ENCODE results near the gene MRPL24.

The MRPL24 gene

DNA sequence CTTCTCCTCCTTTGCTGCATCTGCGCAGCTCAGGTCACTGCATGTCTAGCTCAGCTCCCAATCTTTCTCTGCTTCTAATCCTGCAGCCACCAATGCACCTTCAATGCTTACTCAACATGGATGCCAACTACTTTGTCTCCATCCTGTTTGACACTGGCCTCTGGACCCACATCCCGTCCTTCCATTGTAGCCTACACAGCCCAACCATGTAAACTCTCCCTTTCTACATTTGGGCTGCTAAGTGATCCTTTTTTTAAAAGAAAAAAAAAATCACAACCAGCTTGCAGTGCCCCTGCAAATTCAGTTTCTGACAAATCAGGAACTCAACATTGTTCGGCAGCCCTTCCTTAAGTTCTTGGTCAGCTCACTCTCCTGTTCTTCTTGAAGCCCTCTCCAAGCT lies 26.1 kb downstream of the MRPL24 start:
- FAIRE-seq: no peak
- no peak for DNase-seq (ENCODE audit: insufficient read length, low spot score)

DNA sequence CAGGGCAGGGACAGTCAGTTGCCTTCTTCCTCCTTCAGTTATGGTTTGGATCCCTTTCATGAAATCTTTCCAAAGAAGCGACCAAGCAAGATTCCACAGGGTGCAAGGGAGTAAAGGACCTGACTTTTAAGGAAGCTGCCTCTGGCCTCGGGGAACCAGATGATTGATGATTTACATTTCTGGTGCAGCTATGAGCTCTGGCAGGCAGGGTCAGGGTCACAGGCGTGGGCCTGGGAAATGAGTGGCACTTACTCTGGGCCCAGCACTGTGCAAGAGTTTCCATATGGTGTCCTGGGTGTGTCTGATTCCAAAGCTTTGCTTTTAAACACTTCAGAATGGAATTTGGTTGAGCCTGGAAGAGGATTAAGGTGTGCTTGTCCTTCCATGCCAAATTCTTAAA lies 28.3 kb downstream of the MRPL24 start:
- FAIRE-seq (no peak), DNase-seq (ENCODE audit: insufficient read length, low spot score) (no peak)

DNA sequence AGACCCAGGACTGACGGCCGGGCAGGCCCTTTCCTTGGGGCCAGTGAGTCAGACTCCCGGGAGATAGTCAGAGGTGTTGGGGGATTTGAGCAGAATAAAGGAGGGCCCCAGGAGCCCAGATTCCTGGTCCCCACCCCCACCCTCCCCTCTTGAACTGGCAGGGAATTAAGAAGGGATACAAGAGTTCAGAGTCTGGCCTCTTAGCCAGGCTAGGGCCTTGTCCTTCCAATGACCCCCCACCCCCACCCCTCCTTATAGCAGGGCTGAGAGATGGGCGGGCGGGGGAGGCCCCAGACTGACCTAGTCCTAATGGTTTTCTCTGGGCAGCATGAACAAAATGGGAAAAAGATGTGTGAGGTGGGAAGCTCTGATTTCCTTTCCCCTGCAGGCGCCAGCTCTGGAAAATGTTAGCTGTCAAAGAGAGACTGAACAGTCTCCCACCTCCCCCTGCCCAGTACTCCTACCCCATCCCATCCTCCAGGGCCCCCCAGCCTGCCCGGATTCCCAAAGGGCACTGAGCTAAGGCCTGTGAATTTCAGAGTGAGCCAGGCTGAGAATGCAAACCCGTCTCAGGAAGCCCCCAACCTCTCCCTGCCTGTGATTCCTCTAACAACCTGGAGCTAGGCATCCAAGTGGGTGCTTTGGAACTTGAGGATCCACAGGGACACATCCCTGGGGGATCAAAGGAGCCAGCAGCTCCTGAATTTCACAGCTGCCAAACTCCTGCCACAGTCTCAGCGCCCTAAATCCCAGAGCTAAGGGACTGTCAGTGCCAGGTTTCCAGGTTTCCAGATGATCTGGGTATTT lies 29.7 kb downstream of the MRPL24 start:
- DNase-seq (ENCODE audit: insufficient read length, low spot score) (no peak), FAIRE-seq (no peak)

DNA sequence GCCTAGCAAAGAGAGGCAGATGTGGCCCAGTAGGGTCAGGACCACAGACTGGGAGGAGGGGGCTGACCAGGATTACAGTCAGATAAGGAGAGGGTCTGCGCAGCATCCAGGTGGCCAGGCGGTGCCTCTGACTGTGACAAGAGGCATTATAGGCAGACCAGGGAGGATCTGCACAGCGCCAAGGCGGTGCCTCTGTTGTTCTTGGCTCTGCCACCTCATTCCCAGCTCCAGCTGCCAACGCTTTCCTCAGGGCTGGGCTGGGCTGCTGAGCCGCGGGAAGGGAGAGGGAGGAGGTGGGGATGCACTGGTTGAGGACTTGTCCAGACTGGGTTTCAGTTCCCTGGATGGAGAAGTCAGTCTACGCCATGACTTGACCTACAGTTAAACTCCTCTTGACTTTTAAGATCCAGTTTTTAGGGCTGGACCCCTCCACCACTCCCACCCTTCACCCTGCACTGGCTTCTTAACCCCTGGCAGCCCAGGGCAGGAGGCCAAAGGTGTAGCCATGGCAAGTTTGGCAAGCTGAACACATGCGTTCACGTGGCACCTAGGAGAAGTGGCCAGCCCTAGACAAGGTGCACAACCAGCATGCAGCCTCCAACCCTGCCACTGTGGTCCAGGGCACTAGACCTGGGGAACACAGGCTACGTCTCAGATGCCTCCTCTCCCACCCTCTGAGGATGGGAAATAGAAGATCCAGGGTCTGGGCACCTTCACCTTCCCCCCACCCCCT lies 31.0 kb downstream of the MRPL24 start:
- no peak for DNase-seq (ENCODE audit: insufficient read length, low spot score)
- FAIRE-seq: no peak

DNA sequence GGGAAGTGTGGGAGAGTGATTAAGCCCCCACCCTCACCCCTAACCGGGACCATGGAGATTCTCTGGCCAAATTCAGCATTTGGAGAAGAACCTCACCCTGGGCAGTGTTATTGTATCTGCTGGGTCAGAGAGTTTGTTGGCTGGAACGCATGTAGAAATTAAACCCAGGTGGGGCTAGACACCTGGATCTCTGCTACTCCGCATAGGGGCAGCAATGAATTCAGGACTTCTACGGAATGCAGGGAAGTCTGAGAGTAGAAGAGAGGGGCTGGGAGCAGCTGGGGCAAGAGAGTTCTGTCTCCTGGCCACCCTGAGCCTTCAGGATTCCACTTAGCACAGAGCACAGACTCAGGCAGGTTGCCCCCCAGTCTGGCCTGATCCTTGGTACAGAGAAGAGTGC lies 31.9 kb downstream of the MRPL24 start:
- DNase-seq (ENCODE audit: insufficient read length, low spot score): no peak
- FAIRE-seq: no peak

DNA sequence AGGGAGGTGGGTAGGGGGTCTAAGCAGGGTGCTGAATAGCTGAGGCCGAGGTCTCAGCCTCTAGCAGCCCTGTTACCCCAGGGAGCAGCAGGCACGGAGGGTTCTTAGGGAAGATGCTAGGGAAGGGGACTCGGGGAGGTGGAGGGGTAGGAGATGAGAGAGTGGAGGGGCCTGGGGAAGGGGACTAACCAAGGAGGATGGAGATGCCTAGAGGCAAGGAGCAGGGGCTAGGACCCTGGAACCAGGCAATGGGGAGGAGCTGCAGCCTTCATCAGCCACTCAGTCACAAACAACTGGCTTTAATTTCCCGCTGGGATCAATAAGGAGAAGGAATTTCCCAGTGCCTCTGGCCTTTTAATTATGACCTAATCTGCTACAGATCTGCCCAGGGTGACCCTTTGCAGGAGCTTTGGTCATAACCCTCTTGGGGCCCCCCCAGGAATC lies 32.6 kb downstream of the MRPL24 start:
- no peak for DNase-seq (ENCODE audit: insufficient read length, low spot score)
- no peak for FAIRE-seq

DNA sequence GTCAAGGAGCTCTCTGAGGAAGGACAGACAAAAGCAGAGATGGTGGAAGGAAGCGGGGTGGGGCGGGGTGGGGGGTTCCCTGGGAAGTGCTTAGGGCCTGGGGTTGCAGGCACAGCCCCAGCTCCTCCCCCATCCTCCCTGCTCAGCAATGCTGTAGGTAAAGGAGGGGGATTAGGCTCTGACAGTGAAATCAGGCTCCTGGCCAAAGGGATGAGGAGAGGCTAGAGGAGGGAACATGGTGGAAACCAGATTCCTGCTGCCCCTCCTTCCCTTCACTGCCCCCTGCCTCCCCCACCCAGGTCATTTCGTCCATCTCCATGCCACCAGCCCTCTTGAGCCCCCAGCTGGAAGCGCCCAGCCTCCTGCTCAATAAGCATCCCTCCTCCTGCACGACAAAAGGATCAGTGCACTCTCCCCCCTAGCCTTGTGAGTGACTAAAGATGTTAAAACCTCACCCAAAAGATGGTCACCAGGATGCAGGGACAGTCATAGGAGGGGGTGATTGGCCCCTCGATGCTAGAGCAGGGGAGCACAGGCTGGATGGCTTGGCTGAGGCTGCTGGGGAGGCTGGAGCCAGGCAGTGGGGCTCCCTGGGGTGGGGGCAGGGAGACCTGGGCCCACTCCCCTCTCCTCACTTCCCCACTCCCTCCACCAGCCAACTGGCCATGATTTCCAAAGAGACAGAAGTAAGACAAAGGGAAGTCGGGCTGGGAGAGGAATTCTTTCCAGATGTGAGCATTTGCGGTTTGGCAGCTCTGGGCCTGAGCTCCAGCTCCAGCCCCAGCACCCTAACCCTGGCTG lies 33.3 kb downstream of the MRPL24 start:
- FAIRE-seq: no peak
- no peak for DNase-seq (ENCODE audit: insufficient read length, low spot score)

DNA sequence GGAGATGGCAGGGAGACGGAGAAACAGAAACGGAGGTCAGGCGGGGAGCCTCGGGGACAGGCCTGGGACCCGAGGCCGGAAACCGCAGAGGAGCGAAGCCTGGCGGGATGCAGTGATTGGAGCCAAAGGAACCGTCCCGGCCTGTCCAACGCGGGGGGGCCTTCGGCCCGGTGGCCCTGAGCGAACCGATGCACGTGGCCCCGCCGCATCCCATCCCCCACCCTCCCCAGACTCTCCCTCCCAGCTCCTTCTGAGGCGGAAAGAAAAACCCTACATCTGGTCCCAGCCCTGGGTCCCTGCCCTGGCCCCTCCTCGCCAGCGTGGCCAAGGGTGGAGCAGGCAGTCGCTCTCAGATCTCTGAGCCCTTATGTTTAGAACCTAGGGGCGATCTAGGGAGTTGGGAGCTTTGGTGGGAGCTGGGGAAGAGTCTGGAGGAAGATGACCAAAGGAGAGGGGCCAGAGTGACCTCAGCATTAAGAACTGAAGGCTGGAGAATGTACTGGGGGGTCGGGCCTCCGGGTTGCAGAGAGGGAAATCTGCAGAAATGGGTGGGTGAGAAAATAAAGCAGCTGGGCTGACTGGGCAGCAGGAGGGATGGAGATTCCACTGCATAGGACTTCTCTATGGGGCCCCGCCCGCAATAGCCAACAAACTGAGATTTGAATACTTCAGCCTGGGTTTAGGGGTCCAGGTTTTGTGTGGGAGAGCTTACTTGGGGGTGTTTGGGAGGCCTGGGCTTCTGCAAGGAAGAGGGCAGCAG lies 34.1 kb downstream of the MRPL24 start:
- FAIRE-seq (no peak), DNase-seq (ENCODE audit: insufficient read length, low spot score) (no peak)

DNA sequence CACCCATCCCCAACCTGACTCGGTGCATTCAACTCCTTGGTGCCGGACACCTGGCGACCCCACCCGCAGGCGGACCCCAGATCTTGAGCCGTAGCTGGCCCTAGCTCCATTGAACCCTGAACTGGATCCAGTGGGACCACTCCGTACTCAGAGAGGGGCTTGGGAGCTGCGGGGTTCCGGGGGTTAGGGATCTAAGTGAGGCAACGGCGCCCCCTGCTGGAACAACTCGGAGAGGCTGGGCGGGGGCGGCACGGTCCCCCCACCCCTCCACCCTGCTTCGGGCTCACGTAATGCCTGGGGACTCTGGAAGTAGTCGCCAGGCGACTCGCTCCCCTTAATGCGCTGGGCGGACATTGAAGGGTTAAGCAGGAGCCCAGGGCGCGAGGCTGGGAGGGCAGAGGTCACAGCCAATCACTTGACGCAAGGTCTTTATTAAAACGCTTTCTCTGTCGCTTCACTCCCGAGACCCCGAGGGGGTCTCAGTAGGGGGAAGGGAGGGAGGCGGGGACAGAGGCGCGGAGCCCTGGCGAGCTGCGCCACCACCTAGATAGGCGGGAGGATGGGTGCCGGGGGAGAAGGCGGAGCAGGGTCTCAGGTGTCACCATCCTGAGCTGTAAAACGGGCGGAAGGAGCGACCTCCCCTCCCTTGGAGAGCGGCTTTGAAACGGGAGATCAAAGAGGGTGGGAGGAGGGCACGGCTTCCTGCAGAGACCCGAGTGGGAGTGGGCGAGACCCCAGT lies 34.8 kb downstream of the MRPL24 start:
- FAIRE-seq (no peak), DNase-seq (ENCODE audit: insufficient read length, low spot score) (peak; percentile 58)

DNA sequence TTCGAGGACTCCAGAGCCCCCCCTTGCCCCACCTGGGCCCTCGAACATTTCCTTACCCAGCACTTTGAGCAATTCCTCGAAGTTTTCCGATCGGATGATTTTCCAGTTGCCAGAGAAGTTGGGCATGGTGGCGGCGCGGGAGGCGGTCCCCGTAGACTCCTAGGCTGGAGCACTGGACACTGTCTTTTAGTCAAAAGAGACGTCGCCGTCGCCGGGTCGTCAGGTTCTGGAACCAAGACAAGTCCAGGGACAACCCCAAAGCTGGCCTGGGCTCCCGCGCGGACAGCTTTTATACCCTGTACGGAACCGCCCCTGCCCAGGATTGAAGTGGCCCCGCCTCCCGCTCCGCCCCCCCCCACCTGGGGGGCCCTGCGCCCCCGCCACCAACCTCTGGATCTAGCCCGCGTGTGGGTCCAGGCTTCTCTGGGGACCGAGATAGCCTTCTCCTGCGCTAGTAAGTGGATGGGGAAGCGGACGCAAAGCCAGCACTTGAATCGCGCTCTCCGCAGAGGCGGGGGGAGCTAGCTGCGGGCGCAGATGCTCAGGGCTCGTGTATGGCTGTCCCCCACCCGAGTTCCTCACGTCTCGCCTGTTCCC lies 35.5 kb downstream of the MRPL24 start, which contains the start of gene CRABP2:
CRABP2 (minus strand) TSS at position 263 of the 597 bp plus-strand sequence; CDS start at position 126, 137 bp downstream.
- FAIRE-seq (no peak), DNase-seq (ENCODE audit: insufficient read length, low spot score) (no peak)

DNA sequence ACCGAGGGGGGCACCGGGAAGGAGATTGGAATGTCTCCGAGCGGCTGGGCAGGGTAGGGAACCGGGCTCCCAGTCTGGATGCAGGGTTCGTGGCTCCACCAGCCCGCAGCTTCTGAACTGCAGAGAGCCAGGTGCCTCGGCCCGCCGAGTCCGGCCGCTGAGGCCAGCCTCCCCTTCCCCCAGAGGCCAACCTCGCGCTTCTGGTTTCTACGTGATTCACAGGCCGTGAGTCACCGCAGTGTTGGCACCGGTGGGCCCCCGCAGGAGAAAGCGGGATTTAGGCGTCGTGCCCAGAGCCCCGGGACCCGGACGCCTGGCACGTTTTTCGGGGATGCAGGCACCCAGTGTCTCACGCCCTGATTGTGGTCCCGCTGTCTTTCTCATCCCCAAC lies 36.0 kb downstream of the MRPL24 start:
- FAIRE-seq (no peak), DNase-seq (ENCODE audit: insufficient read length, low spot score) (no peak)

DNA sequence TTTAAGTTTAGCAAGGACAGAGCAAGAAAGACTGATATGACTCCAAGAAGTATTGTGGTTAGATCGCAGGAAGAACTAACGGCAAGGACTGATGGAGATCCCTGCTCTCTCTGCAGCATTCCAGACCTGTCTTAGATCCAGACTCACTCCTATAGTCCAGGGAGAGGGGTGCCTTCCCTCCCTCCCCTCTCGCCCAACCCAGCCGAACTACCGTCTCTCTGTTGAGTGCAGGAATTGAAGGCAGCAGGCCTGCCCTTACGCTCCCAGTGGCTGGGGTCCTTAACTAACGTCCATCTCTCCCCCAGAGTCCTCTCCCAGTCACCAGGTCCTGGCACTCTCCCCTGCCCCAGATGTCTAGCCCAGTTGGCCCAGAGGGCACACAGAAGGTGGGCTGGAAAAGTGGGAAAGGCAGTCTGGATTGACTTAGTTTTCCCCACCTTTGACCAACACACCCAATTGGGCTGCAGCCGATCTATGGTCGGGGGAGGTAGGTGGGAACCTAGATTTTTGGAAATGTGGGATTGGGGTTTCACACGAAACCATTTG lies 36.6 kb downstream of the MRPL24 start:
- no peak for FAIRE-seq
- DNase-seq (ENCODE audit: insufficient read length, low spot score): no peak

DNA sequence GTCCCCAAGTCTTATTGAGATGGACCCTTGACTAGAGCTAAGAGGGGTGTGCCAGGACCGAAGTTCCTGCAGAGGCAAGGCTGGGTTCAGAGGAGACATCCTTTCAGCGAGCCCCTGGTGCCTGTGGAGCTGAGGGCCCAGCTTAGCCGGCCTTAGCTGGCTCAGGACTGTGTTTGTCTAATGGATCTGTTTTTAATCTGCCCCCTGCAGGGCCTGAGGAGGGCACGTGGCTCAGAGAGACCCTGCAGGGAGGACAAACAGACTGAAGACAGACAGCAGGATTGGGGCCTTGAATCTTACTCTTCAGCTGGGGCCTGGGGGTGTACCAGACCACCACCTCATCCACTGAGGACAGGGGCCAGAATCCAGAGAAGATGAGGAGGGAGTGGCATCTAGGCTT lies 37.1 kb downstream of the MRPL24 start:
- no peak for DNase-seq (ENCODE audit: insufficient read length, low spot score)
- no peak for FAIRE-seq

DNA sequence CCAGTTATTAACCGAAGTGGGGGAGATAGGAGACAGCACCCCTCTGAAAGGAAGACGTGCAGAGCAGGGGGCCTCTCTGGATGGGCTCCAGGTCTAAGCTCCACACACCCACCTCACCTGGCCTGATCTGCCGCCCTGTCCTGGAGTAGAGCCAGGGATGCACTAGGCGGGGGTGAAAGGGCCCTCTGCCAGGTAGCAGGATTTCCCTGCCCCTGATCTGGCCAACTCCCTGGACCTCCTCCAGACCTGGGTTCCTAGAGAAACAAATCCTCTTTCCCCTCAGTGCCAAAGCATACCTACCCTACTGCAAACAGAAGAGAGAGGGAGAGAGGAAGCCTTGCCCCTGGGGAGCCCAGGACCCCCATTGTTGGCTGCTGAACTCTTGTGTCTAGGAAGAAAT lies 37.6 kb downstream of the MRPL24 start:
- no peak for DNase-seq (ENCODE audit: insufficient read length, low spot score)
- no peak for FAIRE-seq

DNA sequence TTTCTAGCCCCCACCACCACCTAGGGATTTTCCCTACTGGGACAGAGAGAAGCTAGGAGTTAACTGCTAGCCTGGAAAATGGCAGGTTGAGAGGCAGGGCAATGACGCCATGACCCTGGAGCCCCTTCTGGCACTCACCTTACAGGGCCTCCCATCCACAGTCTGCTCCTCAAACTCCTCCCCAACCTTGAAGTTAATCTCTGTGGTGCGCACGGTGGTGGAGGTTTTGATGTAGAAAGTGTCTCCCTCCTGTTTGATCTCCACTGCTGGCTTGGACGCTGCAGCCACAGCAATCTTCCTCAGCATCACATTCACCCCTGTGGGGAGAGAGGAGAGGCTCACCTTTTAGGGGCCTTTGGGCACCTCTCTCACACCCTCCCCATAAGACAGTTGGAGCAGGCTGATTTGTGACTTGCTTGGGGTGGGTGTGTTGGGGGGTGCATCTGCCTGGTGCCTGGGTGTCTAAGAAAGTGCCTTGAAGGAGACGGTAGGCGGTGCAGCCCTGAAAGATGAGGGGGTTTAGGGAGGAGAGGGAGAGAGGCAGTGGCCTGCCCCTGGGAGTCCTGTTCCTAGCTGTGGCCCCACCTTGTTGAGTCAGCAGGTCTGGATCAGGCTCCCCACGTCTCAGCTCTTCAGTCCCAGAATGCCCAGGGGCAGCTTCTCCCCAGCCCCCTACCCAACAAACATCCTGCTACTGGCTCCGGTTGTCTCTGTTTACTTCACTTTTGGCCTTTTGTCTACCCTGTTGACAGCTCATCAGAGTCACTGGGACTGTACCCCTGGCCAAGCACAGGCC lies 40.0 kb downstream of the MRPL24 start:
- FAIRE-seq (no peak), DNase-seq (ENCODE audit: insufficient read length, low spot score) (no peak)

DNA sequence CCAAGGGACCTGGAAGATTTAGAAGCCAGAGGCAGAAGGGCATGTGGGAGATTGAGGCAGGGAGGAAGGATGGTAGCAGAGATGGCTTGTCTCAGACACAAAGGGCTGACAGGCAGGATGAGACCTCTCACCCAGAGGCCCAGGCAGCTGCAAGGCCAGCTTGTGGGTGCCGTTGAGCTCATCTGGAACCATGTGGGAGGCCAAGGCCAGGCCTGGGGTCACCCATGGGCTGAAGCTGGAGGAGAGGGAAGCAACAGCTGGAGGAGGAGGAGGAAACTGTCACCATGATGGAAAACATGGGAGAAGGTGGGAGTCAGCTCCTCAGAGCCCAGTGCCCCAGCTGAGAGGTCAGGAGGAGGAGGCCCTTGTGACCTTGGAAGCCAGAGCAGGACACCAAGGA lies 41.9 kb downstream of the MRPL24 start:
- DNase-seq (ENCODE audit: insufficient read length, low spot score): no peak
- FAIRE-seq: no peak

DNA sequence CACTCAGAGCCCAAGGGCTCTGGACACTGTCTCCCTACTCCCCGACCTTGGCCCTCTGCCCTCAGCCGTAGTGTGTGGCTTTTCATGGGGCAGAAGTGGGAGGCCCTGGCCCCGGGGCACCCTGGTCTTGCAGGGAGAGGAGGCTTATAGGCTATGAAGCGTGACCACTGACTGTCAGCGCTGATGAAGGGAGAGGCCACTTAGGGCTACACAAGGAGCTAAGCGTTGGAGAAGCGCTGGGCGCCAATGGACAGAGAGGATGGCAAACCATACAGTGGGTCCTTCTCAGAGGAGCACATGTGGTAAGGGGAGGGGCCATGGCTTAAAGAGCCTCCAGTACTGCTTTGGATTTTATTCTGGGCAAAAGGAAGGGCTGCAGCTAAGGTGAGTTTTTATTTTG lies 43.4 kb downstream of the MRPL24 start:
- no peak for FAIRE-seq
- DNase-seq (ENCODE audit: insufficient read length, low spot score): no peak

DNA sequence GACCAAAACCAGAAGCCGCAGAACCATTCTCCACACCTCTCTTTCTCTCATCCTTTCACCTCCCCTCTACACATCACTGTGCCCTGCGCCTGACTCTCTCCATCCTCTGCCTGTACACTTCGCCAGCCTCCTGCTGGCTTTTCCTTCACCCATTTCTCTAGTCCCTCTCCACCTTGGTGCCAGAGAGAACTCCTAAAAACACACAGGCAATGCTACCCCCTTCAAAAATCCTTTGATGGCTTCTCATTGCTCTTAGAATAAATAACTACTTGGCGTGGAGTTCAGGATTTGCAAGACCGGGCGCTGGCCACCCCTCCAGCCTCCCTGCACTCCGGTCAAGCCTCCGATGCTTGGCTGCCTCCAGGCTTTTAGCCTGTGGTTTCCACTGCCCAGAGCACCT lies 44.1 kb downstream of the MRPL24 start:
- FAIRE-seq (no peak), DNase-seq (ENCODE audit: insufficient read length, low spot score) (no peak)

DNA sequence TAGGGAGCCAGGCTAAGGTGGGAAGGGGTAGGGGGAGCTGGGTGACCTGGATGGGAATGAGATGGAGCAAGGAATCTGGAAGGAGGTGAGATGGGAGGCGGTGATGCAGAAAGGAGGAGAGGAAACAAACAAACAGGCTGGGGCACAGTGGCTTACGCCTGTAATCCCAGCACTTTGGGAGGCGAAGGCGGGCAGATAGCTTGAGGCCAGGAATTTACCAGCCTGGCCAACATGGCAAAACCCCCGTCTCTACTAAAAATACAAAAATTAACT lies 46.3 kb downstream of the MRPL24 start:
- no peak for DNase-seq (ENCODE audit: insufficient read length, low spot score)
- no peak for FAIRE-seq

All from GM19239 (cell line).